GM12891 (cell line): ENCODE results near the gene ZDHHC14.
"Not testable (repeated sequence)": the region's sequence is repeated elsewhere in the genome, so short reads cannot be mapped to it uniquely, and the experiment has no call there.

Source experiments
- DNase-seq: peaks from one replicate; pipeline ENCODE4 v3.0.0; 2011; ENCODE audit warnings: low spot score; ENCODE audit not compliant: insufficient read length
- FAIRE-seq: peaks from 2 replicates; lab custom pipeline; 2011; peaks lifted over from hg19 to GRCh38; lab: Jason Lieb, UNC
- PAX5 ChIP-seq: IDR thresholded peaks from 2 replicates; pipeline ENCODE4 v1.6.1; 2011; ENCODE audit warnings: low read length, moderate library complexity, mild to moderate bottlenecking; ENCODE audit not compliant: insufficient read depth, severe bottlenecking
- POLR2A ChIP-seq: IDR thresholded peaks from 2 replicates; pipeline ENCODE4 v1.6.1; 2011; ENCODE audit warnings: low read depth, low read length, control low read depth
- POLR2AphosphoS5 ChIP-seq: IDR thresholded peaks from 2 replicates; pipeline ENCODE4 v1.6.1; 2011; ENCODE audit warnings: low read depth, low read length, control low read depth
- POU2F2 ChIP-seq: IDR thresholded peaks from 2 replicates; pipeline ENCODE4 v1.6.1; 2011; ENCODE audit warnings: low read depth, mild to moderate bottlenecking, control low read depth, low read length, moderate library complexity
- SPI1 ChIP-seq: IDR thresholded peaks from 2 replicates; pipeline ENCODE4 v1.6.1; 2011; ENCODE audit warnings: low read depth, low read length, control low read depth
- TAF1 ChIP-seq: IDR thresholded peaks from 2 replicates; pipeline ENCODE4 v1.6.1; 2011; ENCODE audit warnings: low read depth, low read length, control low read depth

Gene ZDHHC14

GRCh38 chr6:157574851-157575424 lies 193.9 kb downstream of the ZDHHC14 start:
- no peak for DNase-seq
- TF ChIP-seq PAX5: no peak
- TF ChIP-seq TAF1: no peak
- TF ChIP-seq POLR2AphosphoS5: no peak
- no peak for FAIRE-seq

GRCh38 chr6:157575436-157576145 lies 194.6 kb downstream of the ZDHHC14 start:
- DNase-seq: no peak
- FAIRE-seq: no peak
- no peak for TF ChIP-seq POLR2AphosphoS5
- no peak for TF ChIP-seq TAF1
- TF ChIP-seq POLR2A: no peak
- no peak for TF ChIP-seq POU2F2
- no peak for TF ChIP-seq PAX5
- TF ChIP-seq SPI1: no peak

GRCh38 chr6:157576991-157577390 lies 196.0 kb downstream of the ZDHHC14 start:
- FAIRE-seq: not testable (repeated sequence)

GRCh38 chr6:157578527-157578926 lies 197.5 kb downstream of the ZDHHC14 start:
- not testable (repeated sequence) for DNase-seq, FAIRE-seq

More at GRCh38 chr6:157576991-157577390, 196.0 kb downstream of the ZDHHC14 start:
- DNase-seq: not testable (repeated sequence)

GRCh38 chr6:157579467-157580031 lies 198.6 kb downstream of the ZDHHC14 start:
- no peak for FAIRE-seq
- no peak for DNase-seq

GRCh38 chr6:157584036-157584435 lies 203.0 kb downstream of the ZDHHC14 start:
- TF ChIP-seq POU2F2 (no peak), SPI1 (no peak), POLR2AphosphoS5 (no peak), TAF1 (no peak), POLR2A (no peak), PAX5 (no peak)
- FAIRE-seq: no peak
- no peak for DNase-seq

More at GRCh38 chr6:157579467-157580031, 198.6 kb downstream of the ZDHHC14 start:
- TF ChIP-seq POU2F2 (no peak), PAX5 (no peak), POLR2AphosphoS5 (no peak), POLR2A (no peak)

GRCh38 chr6:157585274-157586087 lies 204.5 kb downstream of the ZDHHC14 start:
- DNase-seq: no peak
- no peak for FAIRE-seq
- TF ChIP-seq PAX5: no peak
- no peak for TF ChIP-seq POU2F2
- TF ChIP-seq POLR2A: no peak
- no peak for TF ChIP-seq SPI1
- no peak for TF ChIP-seq TAF1
- TF ChIP-seq POLR2AphosphoS5: no peak

- no peak for FAIRE-seq
- TF ChIP-seq POU2F2: no peak
- TF ChIP-seq POLR2A: no peak
- no peak for TF ChIP-seq POLR2AphosphoS5
- TF ChIP-seq TAF1: no peak
- no peak for TF ChIP-seq PAX5
- no peak for TF ChIP-seq SPI1
- no peak for DNase-seq
Measured at GRCh38 chr6:157586088-157586414, 205.1 kb downstream of the ZDHHC14 start.

- DNase-seq: no peak
- FAIRE-seq: no peak
- TF ChIP-seq POLR2A (no peak), POLR2AphosphoS5 (no peak), PAX5 (no peak), POU2F2 (no peak), TAF1 (no peak), SPI1 (no peak)
Measured at GRCh38 chr6:157586476-157587126, 205.6 kb downstream of the ZDHHC14 start.
